Neuron (in vitro differentiated cells): ENCODE measurements around the gene FPGS.

Experiments used
- H2AFZ ChIP-seq: one replicate; pipeline ENCODE4 v1.6.1; 2013; ENCODE audit warnings: low read depth, mild to moderate bottlenecking, inconsistent platforms, low read length, moderate library complexity
- H3K27me3 ChIP-seq: one replicate; pipeline ENCODE4 v1.6.1; 2013; ENCODE audit warnings: low read length; ENCODE audit not compliant: insufficient read depth
- H3K36me3 ChIP-seq: one replicate; pipeline ENCODE4 v1.6.1; 2013; ENCODE audit warnings: low read length; ENCODE audit not compliant: insufficient read depth
- H3K4me1 ChIP-seq: one replicate; pipeline ENCODE4 v1.6.1; 2013; ENCODE audit warnings: low read length; ENCODE audit not compliant: insufficient read depth
- H3K4me3 ChIP-seq: 2 replicates; pipeline ENCODE4 v1.5.1; 2013; ENCODE audit warnings: mild to moderate bottlenecking, low read length, moderate library complexity
- H3K9me3 ChIP-seq: one replicate; pipeline ENCODE4 v1.6.1; 2013; ENCODE audit warnings: low read length

The FPGS gene

GRCh38 chr9:127816362-127816725 is 13.7 kb downstream of the FPGS start:
- no peaks in the 10 kb centered on the region for H3K9me3 ChIP-seq
- no peak overlapping the region for H3K4me3 ChIP-seq
- peaks cover 25% of the 10 kb centered on the region for H3K36me3 ChIP-seq
- no peaks in the 10 kb centered on the region for H3K27me3 ChIP-seq
- no peaks in the 10 kb centered on the region for H3K4me1 ChIP-seq
- no peak overlapping the region for H2AFZ ChIP-seq

- peaks cover 24% of the 10 kb centered on the region for H3K36me3 ChIP-seq
- H3K4me1 ChIP-seq = no peaks in the 10 kb centered on the region
- H3K9me3 ChIP-seq = no peaks in the 10 kb centered on the region
- no peaks in the 10 kb centered on the region for H3K27me3 ChIP-seq
- no peak overlapping the region for H2AFZ ChIP-seq
- H3K4me3 ChIP-seq = no peak overlapping the region
These were observed 14.0 kb downstream of the FPGS start for GRCh38 chr9:127816728-127817127.

GRCh38 chr9:127817881-127818434 is 15.3 kb downstream of the FPGS start:
- Histone ChIP-seq H3K4me3 (no peak overlapping the region), H3K9me3 (no peaks in the 10 kb centered on the region), H3K27me3 (no peaks in the 10 kb centered on the region), H3K4me1 (no peaks in the 10 kb centered on the region), H2AFZ (no peak overlapping the region), H3K36me3 (peaks cover 16% of the 10 kb centered on the region)

GRCh38 chr9:127818574-127818973 is 15.9 kb downstream of the FPGS start:
- Histone ChIP-seq H3K4me1 (no peaks in the 10 kb centered on the region), H2AFZ (no peak overlapping the region), H3K4me3 (no peak overlapping the region), H3K36me3 (peaks cover 10% of the 10 kb centered on the region), H3K9me3 (no peaks in the 10 kb centered on the region), H3K27me3 (no peaks in the 10 kb centered on the region)

GRCh38 chr9:127822108-127822507 is 19.4 kb downstream of the FPGS start:
- Histone ChIP-seq H3K9me3 (no peaks in the 10 kb centered on the region), H3K4me3 (no peak overlapping the region), H3K27me3 (no peaks in the 10 kb centered on the region), H3K4me1 (no peaks in the 10 kb centered on the region), H2AFZ (no peak overlapping the region), H3K36me3 (no peaks in the 10 kb centered on the region)

- no peak overlapping the region for H3K4me3 ChIP-seq
- peaks cover 4% of the 10 kb centered on the region for H3K4me1 ChIP-seq
- no peaks in the 10 kb centered on the region for H3K27me3 ChIP-seq
- no peaks in the 10 kb centered on the region for H3K9me3 ChIP-seq
- H2AFZ ChIP-seq = no peak overlapping the region
- H3K36me3 ChIP-seq = no peaks in the 10 kb centered on the region
These were observed 22.8 kb downstream of the FPGS start for GRCh38 chr9:127825319-127826051.

- Histone ChIP-seq H3K4me3 (no peak overlapping the region), H3K27me3 (no peaks in the 10 kb centered on the region), H3K36me3 (no peaks in the 10 kb centered on the region), H2AFZ (no peak overlapping the region), H3K9me3 (no peaks in the 10 kb centered on the region), H3K4me1 (peaks cover 4% of the 10 kb centered on the region)
These were observed 23.7 kb downstream of the FPGS start for GRCh38 chr9:127826253-127826913.

GRCh38 chr9:127828262-127829031 is 25.8 kb downstream of the FPGS start:
- H3K36me3 ChIP-seq = no peaks in the 10 kb centered on the region

GRCh38 chr9:127829205-127829906 is 26.7 kb downstream of the FPGS start:
- Histone ChIP-seq H3K27me3 (no peaks in the 10 kb centered on the region), H2AFZ (no peak overlapping the region), H3K36me3 (no peaks in the 10 kb centered on the region), H3K9me3 (no peaks in the 10 kb centered on the region), H3K4me3 (no peak overlapping the region), H3K4me1 (peaks cover 4% of the 10 kb centered on the region)

More at GRCh38 chr9:127828262-127829031, 25.8 kb downstream of the FPGS start:
- Histone ChIP-seq H3K4me1 (peaks cover 4% of the 10 kb centered on the region), H3K9me3 (no peaks in the 10 kb centered on the region), H3K27me3 (no peaks in the 10 kb centered on the region), H3K4me3 (peak overlapping the region; percentile 38), H2AFZ (peak overlapping the region; percentile 56)

GRCh38 chr9:127832248-127832647 is 29.6 kb downstream of the FPGS start:
- Histone ChIP-seq H3K27me3 (no peaks in the 10 kb centered on the region), H3K4me1 (peaks cover 12% of the 10 kb centered on the region), H2AFZ (no peak overlapping the region), H3K4me3 (no peak overlapping the region), H3K9me3 (no peaks in the 10 kb centered on the region), H3K36me3 (no peaks in the 10 kb centered on the region)

- Histone ChIP-seq H3K4me1 (peaks cover 21% of the 10 kb centered on the region), H2AFZ (no peak overlapping the region), H3K36me3 (no peaks in the 10 kb centered on the region), H3K9me3 (no peaks in the 10 kb centered on the region), H3K4me3 (no peak overlapping the region), H3K27me3 (no peaks in the 10 kb centered on the region)
These were observed 30.9 kb downstream of the FPGS start for GRCh38 chr9:127833555-127833954.

- Histone ChIP-seq H2AFZ (no peak overlapping the region), H3K4me3 (no peak overlapping the region), H3K36me3 (no peaks in the 10 kb centered on the region), H3K9me3 (no peaks in the 10 kb centered on the region), H3K27me3 (no peaks in the 10 kb centered on the region), H3K4me1 (peaks cover 24% of the 10 kb centered on the region)
These were observed 33.4 kb downstream of the FPGS start for GRCh38 chr9:127835991-127836516.
